HG03175 (cell line): Measurements from ENCODE around the gene VSIG10L2.

Source experiments
- ATAC-seq: cut with Tn5 transposase; IDR thresholded peaks from one replicate; pipeline ENCODE4 v1.9.1; 2021; ENCODE audit warnings: mild to moderate bottlenecking, moderate library complexity; ENCODE audit not compliant: unreplicated experiment

Gene VSIG10L2

GRCh38 chr11:125929445-125930075 lies 16.3 kb upstream of the VSIG10L2 start:
- no peak for ATAC-seq

- no peak for ATAC-seq
These were observed 15.8 kb upstream of the VSIG10L2 start for GRCh38 chr11:125930076-125930450.

DNA sequence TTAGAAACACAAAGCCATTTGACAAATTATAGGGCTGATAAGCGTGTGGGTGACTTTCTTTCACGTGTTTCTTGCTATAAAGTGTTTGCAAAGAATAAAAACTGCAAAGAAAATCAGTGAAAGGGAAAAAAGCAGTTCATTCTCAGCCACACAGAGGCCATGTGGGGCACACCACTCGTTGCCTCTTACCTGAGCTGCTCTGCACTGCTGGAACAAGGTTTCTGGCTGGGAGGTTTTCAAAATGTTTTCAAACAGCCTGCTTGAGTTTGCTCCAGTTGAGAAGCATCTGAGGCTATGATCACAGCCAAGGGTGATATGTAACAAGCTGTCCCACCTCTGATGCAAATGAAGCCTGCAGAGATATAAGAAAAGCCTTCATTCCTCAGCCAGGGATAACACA lies 14.7 kb upstream of the VSIG10L2 start:
- no peak for ATAC-seq

DNA sequence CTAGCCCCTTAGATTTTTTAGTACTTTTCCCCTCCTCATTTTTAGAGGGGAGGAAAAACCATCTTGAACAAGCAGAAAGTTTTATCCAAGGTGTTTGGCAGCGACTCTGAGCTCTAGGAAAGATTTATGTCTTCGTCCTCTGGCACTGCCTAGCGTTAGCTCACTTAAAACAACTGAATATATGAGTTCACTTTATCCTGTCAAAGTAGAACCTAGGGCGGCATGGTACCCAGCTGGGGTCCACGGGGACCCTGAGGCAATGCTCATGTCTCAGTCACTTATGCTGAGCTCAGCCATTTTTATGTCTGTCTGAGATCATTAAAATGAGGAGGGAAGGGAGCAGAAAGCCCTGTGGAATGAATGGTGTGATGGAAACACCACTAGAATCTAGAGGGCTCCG lies 14.2 kb upstream of the VSIG10L2 start:
- ATAC-seq = no peak

DNA sequence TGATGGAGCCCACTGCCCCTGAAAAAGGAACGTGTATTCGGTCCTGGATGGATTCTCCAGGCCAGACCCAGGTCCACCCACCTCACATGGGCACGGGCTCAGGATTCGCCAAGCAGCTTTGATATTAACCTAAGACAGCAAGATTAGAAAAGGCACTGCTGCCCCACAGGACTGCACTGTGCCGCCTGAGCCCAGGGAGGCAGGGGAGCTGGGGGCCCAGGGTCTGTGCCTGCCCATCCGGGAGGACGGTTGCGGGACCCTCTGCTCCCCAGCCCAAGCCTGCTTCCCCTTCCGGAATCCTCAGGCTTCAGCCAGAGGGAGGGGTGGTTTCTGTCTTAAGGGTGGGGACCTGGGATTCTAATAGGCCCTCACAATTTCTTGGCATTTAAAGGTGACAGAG lies 13.5 kb upstream of the VSIG10L2 start:
- ATAC-seq = no peak

GRCh38 chr11:125933030-125933813 lies 12.6 kb upstream of the VSIG10L2 start:
- no peak for ATAC-seq

GRCh38 chr11:125934473-125934872 lies 11.4 kb upstream of the VSIG10L2 start:
- no peak for ATAC-seq

GRCh38 chr11:125935056-125935455 lies 10.8 kb upstream of the VSIG10L2 start:
- ATAC-seq = no peak

DNA sequence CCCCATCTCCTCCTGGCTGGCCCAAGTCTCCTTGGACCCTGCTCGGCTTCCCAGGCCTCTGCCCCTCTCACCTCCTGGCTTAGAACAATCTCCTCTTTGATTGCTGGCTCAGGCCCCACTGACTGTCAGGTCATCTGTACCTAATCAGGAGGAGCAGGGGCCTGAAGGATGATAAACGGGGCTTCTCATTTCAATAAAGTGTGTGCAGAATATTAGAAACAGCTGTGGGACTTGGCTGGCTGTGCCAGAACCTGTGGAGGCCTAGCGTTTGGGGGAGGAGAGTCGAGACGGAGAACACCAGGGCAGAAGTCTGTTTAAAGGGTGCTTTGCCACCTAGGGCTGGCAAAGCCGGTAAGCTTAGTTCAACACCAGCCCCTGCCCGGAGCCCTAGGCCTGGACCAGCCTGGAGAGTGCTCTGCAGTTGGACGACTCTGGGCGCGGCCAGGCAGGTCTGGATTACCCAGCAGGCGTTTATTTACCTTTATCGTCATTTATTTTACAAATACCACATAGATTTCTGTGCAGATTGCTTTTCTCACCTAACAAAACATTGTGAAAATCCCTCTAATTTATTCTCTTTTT lies 10.1 kb upstream of the VSIG10L2 start:
- no peak for ATAC-seq

DNA sequence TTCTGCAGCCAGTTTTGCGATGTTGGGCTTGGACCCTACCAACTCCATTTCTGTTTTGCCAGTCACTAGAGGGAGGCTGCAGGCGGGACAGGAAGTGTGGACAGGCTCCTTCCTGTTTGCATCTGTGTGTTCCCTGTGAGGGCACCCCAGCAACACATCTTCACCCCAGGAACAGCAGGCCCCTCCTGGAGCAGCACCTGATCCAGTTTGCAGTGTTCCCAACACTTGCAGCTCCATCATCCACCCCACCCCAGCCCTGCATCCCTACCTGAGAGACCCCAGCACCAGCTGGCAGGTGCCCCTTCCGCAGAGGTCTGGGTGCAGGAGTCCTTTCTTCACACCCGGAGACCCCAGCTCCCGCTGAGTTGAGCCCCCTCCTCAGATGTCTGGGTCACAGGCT lies 7.4 kb upstream of the VSIG10L2 start:
- ATAC-seq = no peak

GRCh38 chr11:125939081-125939521 lies 6.7 kb upstream of the VSIG10L2 start:
- ATAC-seq = no peak

DNA sequence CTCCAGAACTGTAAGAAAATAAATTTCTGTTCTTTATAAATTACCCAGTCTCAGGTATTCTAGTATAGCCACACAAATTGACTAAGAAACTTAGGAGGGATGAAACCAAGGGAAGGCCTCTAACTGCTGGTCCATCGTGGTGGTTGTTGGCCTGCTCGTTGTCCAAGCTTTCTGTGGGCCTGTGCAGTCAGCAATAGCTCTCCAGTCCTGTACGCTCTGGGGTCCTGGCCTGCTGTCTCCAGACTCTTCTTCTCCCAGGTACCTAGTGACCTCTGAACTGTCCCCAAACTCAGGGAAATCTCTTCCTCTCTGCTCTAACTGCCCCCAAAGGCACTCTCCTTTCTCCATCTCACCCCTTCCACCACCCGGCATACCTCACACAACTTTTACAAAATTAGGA lies 5.7 kb upstream of the VSIG10L2 start:
- ATAC-seq = no peak

DNA sequence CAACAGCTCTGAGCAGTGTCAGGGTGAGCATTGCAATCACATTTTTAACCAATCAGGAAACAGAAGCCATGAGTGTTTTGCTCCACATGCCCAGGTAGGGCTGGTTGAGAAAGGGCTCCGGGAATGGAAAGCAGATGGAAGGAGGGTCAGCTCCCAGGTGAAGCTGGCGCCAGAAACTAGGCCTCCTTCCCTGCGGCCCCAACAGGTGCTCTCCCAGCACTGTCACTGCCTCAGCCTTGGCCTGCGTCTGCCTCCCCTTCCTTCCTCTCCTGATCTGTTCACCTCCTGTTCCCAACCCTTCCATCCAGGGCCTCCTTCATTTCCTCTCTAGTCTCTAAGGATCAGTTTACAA lies 4.6 kb upstream of the VSIG10L2 start:
- ATAC-seq = no peak

- ATAC-seq = peak; percentile 57
These were observed 3.9 kb upstream of the VSIG10L2 start for GRCh38 chr11:125941619-125942611.

DNA sequence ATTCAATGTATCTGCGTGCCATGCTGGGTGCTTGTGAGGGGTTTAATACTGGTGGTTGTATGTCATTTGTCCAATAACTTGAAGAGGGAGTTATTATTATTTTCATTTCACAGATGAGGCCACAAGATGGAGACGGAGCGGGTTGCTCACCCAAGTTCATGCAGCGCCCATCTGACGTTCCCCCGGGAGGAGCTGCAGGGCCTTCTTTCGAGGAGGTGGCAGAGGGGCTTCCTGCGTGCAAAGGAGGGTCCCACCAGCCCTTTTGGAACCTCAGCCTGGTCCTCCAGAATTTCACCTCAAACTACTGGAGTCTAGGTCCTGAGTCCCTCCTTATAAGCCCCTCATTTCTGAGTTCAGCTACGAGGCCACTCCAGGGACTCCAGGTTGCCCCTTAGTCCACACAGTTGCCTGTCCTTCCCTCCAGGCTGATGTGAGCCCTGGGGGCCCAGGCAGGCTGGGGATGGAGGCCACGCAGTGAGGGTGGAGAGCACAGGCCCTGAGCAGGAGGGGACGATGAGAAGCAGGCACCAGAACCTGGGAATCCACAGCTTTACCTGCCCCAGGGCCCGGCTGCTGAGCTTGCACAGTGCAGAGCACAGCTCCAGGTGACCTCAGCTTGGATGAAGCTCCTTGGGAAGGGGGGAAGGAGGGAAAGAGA lies 2.9 kb upstream of the VSIG10L2 start:
- ATAC-seq = no peak

DNA sequence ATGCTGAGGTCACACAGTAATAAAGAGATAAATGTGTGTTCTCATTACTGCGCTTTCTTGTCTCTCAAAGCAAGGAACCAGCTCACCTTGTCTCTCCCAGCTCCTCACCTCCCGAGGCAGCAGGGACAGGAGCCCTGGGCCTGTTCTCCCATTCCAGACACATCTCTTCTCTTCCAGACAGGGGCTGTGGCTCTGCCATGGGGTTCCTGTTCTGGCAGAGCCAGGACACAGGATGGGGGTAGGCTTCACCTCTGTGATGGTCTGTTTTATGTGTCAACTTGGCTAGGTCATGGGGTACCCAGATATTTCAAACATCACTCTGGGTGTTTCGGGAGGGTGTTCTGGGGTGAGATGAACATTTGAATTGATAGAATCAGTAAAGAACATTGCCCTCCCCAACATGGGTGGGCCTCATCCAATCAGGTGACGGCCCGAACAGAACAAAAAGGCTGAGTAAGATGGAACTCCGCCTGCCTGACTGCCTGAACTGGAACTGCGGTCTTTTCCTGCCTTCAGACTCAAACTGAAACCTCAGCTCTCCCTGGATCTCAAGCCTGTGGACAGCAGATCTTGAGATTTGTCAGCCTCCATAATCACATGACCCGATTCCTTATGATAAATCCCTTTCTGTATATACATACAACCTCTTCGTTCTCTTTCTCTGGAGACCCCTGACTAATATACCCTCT lies 2.0 kb upstream of the VSIG10L2 start:
- ATAC-seq = no peak

- no peak for ATAC-seq
These were observed 1.4 kb upstream of the VSIG10L2 start for GRCh38 chr11:125944350-125945010.

GRCh38 chr11:125945011-125945796 lies 640 bp upstream of the VSIG10L2 start:
- no peak for ATAC-seq
